HG03460 (cell line): ENCODE measurements around the gene EBF4.
"Not testable (repeated sequence)": the region's sequence is repeated elsewhere in the genome, so short reads cannot be mapped to it uniquely, and the experiment has no call there.

Experiments
- ATAC-seq: cut with Tn5 transposase; IDR thresholded peaks from one replicate; pipeline ENCODE4 v1.9.1; 2021; ENCODE audit not compliant: unreplicated experiment

Gene EBF4

DNA sequence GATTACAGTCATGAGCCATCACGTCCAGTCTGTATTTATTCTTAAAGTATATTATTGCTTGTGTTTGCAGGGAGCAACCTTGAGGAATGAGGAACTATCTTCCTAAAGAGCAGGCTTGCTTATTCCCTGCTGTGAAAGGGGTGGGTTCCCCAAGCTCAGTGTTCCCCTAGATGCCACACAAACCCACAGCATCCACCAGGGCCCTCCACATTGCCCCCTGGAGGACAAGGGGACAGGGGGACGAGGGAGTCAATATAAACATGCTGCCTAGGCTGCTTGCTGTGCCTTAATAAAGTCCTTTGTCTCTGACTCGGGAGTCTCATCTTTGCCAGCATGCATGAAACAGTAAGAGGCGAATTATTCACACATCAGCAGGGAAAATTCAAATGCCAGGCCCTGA lies 20.6 kb upstream of the EBF4 start:
- ATAC-seq: no peak

GRCh38 chr20:2672446-2672845 lies 20.1 kb upstream of the EBF4 start:
- ATAC-seq: no peak

GRCh38 chr20:2673453-2673852 lies 19.1 kb upstream of the EBF4 start:
- ATAC-seq: no peak

GRCh38 chr20:2680046-2680445 lies 12.5 kb upstream of the EBF4 start:
- ATAC-seq: no peak

DNA sequence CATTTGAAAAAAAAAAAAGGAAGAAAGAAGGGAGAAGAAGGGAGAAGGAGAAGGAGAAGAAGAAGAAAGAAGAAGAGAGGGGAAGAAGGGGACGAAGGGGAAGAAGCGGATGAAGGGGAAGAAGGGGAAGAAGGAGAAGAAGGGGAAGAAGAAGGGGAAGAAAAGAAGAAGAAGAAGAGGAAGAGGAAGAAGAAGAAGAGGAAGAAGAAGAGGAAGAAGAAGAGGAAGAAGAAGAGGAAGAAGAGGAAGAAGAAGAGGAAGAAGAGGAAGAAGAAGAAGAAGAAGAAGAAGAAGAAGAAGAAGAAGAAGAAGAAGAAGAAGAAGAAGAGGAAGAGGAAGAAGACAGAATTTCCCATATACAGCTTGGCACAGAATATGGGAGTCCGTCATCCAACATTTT lies 10.5 kb upstream of the EBF4 start:
- not testable (repeated sequence) for ATAC-seq

- not testable (repeated sequence) for ATAC-seq
Observed at GRCh38 chr20:2684817-2685216, 7.8 kb upstream of the EBF4 start.

GRCh38 chr20:2687514-2687913 lies 5.1 kb upstream of the EBF4 start:
- ATAC-seq: no peak

DNA sequence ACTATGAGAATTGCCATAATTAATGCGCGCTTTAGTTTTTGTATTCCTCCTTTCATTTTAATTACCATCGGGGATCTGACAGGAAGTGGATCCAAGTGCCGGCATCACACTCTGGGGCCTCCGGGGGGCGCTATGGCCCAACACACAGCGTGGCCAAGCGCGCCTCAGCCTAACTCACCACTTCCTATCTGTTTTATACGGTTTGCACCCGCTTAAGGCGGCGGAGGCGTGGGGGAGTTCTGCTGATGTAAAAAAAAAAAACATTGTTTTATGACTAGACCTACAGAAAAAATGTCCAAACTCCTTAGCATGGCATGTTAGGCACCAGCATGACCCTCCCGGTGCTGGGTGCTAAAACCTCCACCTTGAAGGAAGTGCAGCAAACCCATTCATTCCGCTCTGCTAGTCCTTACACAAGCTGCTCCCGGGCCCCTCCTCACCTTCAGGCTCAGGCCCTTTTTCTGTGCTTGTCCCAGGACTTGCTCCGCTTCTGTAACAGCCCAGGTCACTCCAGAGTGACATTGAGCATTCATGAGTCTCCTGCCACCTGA lies 4.5 kb upstream of the EBF4 start:
- ATAC-seq: no peak

- no peak for ATAC-seq
Observed at GRCh38 chr20:2690213-2690612, 2.4 kb upstream of the EBF4 start.

DNA sequence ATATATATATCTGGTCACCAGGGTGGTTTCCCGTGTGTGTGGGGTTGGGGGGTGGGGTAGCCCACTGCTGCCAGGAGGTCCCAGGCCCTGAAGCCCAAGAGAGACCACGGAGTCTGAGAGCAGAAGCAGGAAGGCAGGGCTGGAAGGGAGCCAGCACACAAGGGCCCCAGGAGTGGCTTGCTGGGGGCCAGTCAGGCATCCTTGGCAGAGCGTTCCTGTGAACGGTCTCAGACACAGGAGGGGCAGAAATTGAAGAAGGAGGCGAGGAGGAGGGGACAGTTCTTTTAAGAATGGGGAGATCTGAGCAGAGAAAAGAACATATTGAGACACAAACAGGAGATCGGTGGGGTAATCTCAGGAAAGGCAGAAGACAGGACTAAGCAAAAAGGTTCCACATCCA lies 1.9 kb upstream of the EBF4 start:
- ATAC-seq: no peak

DNA sequence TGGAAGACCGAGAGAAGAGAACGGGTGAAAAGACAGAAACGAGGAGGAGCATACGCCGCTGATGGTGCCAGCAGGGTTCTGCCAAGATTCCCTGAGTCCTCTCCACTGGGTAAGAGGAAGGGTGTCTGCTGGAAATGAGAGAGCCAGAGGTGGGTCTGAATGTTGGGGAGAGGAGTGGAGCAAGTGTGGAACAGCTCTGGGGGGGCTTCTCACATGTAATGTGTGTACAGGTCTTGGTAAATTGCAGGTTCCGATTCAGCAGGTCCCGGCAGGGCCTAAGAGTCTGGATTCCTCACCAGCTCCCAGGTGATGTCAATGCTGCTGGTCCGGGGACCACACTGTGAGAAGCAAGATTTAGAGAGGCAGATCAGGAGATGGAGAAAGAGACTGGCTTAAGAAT lies 1.5 kb upstream of the EBF4 start:
- ATAC-seq: no peak

- no peak for ATAC-seq
Observed at GRCh38 chr20:2691663-2692035, 931 bp upstream of the EBF4 start.

- ATAC-seq: no peak
Observed at GRCh38 chr20:2692886-2693285, 306 bp downstream of the EBF4 start.

GRCh38 chr20:2693286-2694007 lies 867 bp downstream of the EBF4 start:
- ATAC-seq: no peak

- no peak for ATAC-seq
Observed at GRCh38 chr20:2694008-2694471, 1.5 kb downstream of the EBF4 start.

- ATAC-seq: no peak
Observed at GRCh38 chr20:2694519-2694918, 1.9 kb downstream of the EBF4 start.

GRCh38 chr20:2695206-2695983 lies 2.8 kb downstream of the EBF4 start:
- no peak for ATAC-seq

- not testable (repeated sequence) for ATAC-seq
Observed at GRCh38 chr20:2695984-2696525, 3.5 kb downstream of the EBF4 start.

GRCh38 chr20:2696646-2697045 lies 4.1 kb downstream of the EBF4 start:
- ATAC-seq: no peak

DNA sequence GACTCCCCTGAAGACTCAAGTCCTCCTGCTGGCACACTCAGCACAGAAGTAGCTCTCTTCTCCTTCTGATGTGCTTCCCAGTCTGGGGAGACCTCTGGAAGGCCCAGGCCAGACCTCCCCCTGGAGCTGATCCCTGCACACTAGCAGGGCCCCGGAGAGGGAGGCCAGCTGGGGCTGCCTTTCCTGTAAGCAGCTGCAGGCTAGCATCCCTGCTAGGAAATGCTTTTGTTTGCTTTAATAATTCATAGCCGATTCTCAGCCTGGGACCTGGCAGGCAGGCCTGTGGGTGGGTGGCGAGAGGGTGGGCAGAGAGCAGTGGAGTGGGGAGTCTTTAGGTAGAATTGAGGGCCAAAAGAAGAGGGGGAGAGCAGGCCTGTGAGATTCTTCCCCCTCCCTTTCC lies 5.2 kb downstream of the EBF4 start:
- ATAC-seq: no peak

DNA sequence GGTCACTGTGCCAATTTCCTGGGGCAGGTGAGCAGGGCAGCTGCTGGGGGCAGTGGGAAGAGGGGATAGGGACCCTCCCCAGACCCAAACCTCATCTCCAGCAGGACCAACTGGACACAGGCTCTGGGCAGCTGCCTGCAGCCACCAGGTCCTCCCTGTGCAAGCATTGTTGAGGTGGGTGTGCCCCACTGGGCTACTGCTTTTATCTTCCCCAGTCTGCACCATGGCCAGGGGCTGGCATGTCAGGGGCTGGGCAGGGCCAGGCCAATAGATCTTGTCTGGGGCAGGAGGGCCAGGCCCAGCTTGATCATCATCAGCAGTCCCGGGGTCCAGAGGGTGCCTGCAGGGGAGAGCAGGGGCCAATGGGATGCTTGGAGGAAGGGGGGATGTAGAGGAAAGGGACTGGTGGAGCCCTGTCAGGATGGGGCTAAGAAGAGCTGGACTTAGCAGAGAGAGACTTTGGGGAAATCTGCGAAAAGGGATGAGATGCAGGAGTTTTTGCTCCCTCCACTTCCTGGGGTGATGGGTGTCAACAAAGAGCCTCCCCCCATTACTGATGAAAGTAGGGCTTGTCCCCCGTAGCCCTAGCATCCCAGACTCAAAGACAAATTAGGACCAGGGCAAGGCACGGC lies 5.7 kb downstream of the EBF4 start:
- ATAC-seq: no peak
